Ovary (tissue), 3 donors: ENCODE measurements around the gene UNC13C.

Experiments
- POLR2A ChIP-seq: fragments of 450-650 bp; IDR thresholded peaks from one replicate; pipeline ENCODE4 v1.6.1; 2017; ENCODE audit warnings: antibody characterized with exemption, mild to moderate bottlenecking, moderate library complexity
- TF ChIP-seq, protein P1 (sequence below), 3 donors: fragments of 450-650 bp in 2 of 3; fragments of 200-600 bp in 1 of 3; IDR thresholded peaks; one replicate each; pipeline versions ENCODE4 v1.5.1 to v1.8.0; 2016 to 2022; ENCODE audit warnings: antibody characterized with exemption in 3 of 3, mild to moderate bottlenecking in 1 of 3
- donor health status: DM: no; HTN: no; CAD: no.

DNA sequence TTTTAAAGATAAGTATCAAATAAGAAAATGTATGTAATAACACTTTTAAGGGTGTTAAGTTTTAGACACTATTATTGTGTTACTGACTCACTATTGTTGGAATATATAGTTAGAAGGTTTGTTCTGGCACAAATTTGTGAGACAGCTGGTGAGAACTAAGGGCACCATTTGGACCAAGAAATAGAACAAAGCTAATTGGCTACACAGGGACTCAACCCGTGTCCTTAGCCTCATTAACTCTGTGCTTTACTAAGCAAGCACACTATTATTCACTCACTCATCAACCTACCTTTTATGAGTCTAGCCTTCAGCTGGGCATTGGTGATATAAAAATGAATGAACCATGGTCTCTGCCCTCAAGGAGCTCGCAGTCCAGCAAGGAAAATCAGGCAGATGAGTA lies 4.1 kb upstream of the UNC13C start:
- TF ChIP-seq, protein P1, sequence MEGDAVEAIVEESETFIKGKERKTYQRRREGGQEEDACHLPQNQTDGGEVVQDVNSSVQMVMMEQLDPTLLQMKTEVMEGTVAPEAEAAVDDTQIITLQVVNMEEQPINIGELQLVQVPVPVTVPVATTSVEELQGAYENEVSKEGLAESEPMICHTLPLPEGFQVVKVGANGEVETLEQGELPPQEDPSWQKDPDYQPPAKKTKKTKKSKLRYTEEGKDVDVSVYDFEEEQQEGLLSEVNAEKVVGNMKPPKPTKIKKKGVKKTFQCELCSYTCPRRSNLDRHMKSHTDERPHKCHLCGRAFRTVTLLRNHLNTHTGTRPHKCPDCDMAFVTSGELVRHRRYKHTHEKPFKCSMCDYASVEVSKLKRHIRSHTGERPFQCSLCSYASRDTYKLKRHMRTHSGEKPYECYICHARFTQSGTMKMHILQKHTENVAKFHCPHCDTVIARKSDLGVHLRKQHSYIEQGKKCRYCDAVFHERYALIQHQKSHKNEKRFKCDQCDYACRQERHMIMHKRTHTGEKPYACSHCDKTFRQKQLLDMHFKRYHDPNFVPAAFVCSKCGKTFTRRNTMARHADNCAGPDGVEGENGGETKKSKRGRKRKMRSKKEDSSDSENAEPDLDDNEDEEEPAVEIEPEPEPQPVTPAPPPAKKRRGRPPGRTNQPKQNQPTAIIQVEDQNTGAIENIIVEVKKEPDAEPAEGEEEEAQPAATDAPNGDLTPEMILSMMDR (IDR thresholded peaks at IDR 0.05): no peak
- TF ChIP-seq POLR2A: no peak
